ENCODE measurements around the gene DYNLT1. TPM values are rescaled to one million over a fixed set of nuclear protein-coding genes. Genes with fewer than 3 reads are reported as not detected.

The DYNLT1 gene
- total RNA-seq, 1 donor from 2014 or later = 126 TPM

GRCh38 chr6:158589366-158589765, 55.2 kb downstream of the DYNLT1 start:
- no peak overlapping the region for H3K4me3 ChIP-seq
- peaks cover 4% of the 10 kb centered on the region for H3K4me1 ChIP-seq
- H3K27me3 ChIP-seq (ENCODE audit: low read depth) = no peaks in the 10 kb centered on the region
- no peaks in the 10 kb centered on the region for H3K9me3 ChIP-seq (replicated peaks)
- no peak overlapping the region for H3K27ac ChIP-seq (replicated peaks)
- H3K36me3 ChIP-seq = peaks cover 92% of the 10 kb centered on the region
- DNase-seq = no peak
- intact Hi-C loops (cut with micrococcal nuclease) = no loop called here
- TF ChIP-seq CTCF (IDR thresholded peaks at IDR 0.05; ENCODE audit: borderline replicate concordance) = no peak

- no peak for TF ChIP-seq CTCF (IDR thresholded peaks at IDR 0.05; ENCODE audit: borderline replicate concordance)
- intact Hi-C loops (cut with micrococcal nuclease) = no loop called here
- Histone ChIP-seq H3K4me3 (no peak overlapping the region), H3K9me3 (replicated peaks) (no peaks in the 10 kb centered on the region), H3K27me3 (ENCODE audit: low read depth) (no peaks in the 10 kb centered on the region), H3K4me1 (peaks cover 4% of the 10 kb centered on the region), H3K36me3 (peaks cover 64% of the 10 kb centered on the region), H3K27ac (replicated peaks) (no peak overlapping the region)
- no peak for DNase-seq
These were observed 57.9 kb downstream of the DYNLT1 start for GRCh38 chr6:158586652-158587051.

Small RNA genes lying within 50 kb of the gene (microRNA-seq; reads per million reads assigned to microRNA genes)
- gene MIR7161 = not detected

Other genes with a start within 250 kb of the DYNLT1 start
- 8.8 TPM for gene TMEM181, start 84.7 kb downstream of the DYNLT1 start, total RNA-seq
- 11.2 TPM for gene SYTL3, start 5.3 kb upstream of the DYNLT1 start, total RNA-seq
- 242 TPM for gene EZR, start 174.6 kb upstream of the DYNLT1 start, total RNA-seq

Measured in left ventricle myocardium inferior (tissue), 1 donor.